ENCODE results near the gene EPHA1.

GRCh38 chr7:143455491-143455890, 46.8 kb upstream of the EPHA1 start:
- TF ChIP-seq FOXM1 (IDR thresholded peaks at IDR 0.05; ENCODE audit: borderline replicate concordance, low read depth): no peak
- no peak for TF ChIP-seq ZBTB7A (IDR thresholded peaks at IDR 0.05; ENCODE audit: low read depth)

Data from Ishikawa (cell line).